Mucosa of rectum (tissue), 2 donors: ENCODE results near the gene OBP2A.

Source experiments
- H3K27ac ChIP-seq, 2 donors: one replicate each; pipeline ENCODE4 v1.7.0; 2013; ENCODE audit warnings: inconsistent platforms in 2 of 2, low read depth in 2 of 2, low read length in 2 of 2
- H3K27me3 ChIP-seq, 2 donors: one replicate each; pipeline ENCODE4 v1.7.0; 2013; ENCODE audit warnings: low read length in 2 of 2; ENCODE audit not compliant: control insufficient read depth in 2 of 2, insufficient read depth in 2 of 2
- H3K36me3 ChIP-seq, 2 donors: one replicate each; pipeline ENCODE4 v1.7.0; 2013; ENCODE audit warnings: low read length in 2 of 2; ENCODE audit not compliant: control insufficient read depth in 2 of 2, insufficient read depth in 2 of 2
- H3K4me1 ChIP-seq, 2 donors: one replicate each; pipeline ENCODE4 v1.7.0; 2013; ENCODE audit warnings: low read length in 2 of 2, mild to moderate bottlenecking in 1 of 2; ENCODE audit not compliant: control insufficient read depth in 2 of 2, insufficient read depth in 2 of 2
- H3K4me3 ChIP-seq, 2 donors: one replicate each; pipeline ENCODE4 v1.7.0; 2013; ENCODE audit warnings: low read length in 2 of 2
- H3K9ac ChIP-seq, 2 donors: one replicate each; pipeline ENCODE4 v1.7.0; 2013; ENCODE audit warnings: low read length in 2 of 2, low read depth in 1 of 2, mild to moderate bottlenecking in 1 of 2
- H3K9me3 ChIP-seq, 2 donors: one replicate each; pipeline ENCODE4 v1.7.0; 2013; ENCODE audit warnings: low read length in 2 of 2; ENCODE audit not compliant: control insufficient read depth in 2 of 2
- donor health status: healthy.
- donor health status: Normal muscosa, but diverticular disease.

Gene OBP2A

DNA sequence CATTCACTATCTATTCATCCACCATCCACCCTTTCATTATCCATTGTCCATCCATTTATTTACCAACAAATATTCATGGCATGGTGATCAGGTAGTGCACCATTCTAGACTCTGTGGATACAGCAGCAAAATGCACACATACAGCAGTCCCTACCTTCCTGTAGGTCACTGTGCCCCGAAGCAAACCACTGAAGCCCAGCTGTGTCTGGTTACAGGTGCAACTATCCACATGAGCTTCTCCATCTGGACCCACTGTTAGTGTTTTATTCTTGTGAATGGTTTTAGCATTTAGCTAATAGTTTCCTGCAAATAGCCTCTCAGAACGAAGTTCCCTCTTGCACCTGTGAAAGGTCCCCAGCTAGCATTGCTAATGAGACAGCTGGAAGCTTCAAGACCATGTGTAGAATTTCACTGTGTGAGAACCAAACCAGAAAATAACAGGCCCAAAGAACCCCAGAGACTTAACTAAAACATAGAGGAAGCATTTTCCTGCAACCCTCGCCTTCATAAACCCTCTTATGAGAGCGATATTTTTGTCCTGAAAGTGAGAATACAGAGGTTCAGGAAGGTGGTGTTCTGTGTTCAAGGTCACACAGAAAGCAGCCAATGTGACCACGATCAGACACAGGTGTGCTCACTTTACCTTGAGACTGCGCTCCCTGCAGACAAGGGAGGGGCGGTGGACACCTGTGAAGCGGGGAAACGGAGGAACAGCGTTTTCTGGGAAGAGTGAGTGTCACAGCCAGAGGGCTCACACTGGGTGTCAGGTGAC is 34.1 kb downstream of the OBP2A start:
- Histone ChIP-seq H3K9ac (no peak overlapping the region), H3K9me3 (no peaks in the 10 kb centered on the region), H3K27ac (no peak overlapping the region), H3K4me1 (no peaks in the 10 kb centered on the region), H3K27me3 (no peaks in the 10 kb centered on the region), H3K4me3 (no peak overlapping the region), H3K36me3 (no peaks in the 10 kb centered on the region)

DNA sequence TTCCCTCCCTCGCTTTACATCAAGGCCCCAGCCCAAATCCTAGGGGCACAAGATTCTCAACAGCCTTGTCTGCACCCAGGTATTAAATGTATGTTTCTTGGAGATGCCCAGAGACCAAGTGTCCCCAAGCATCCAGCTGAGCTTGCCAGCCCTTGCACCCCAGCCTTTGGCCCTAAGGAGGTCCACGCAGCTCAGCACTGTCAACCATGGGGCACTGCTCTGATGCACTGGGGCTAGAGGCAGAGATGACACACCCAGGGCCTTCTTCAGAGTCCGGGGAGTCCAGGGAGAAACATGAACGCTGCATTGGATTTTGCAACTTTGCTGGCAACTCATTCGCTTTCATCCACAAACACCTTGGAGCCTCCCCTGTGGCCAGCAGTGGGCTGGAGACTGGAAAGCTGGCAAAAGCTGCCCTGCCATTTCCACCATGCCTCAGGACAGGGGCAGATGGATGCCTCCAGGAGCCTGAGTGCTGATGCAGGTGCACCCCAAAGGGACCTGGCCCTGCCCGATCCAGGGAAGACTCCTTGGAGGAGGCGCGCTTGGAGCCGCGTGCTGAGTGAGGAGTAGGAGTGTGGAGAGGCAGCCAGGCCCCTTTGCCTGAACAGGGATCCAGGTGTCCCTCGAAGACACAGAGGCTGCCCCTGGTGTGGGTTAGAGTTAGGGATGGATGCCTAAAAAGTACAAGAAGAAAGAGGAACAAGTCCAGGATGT is 34.9 kb downstream of the OBP2A start:
- Histone ChIP-seq H3K4me1 (no peaks in the 10 kb centered on the region), H3K9me3 (no peaks in the 10 kb centered on the region), H3K36me3 (no peaks in the 10 kb centered on the region), H3K27me3 (no peaks in the 10 kb centered on the region), H3K27ac (no peak overlapping the region), H3K9ac (no peak overlapping the region), H3K4me3 (no peak overlapping the region)

DNA sequence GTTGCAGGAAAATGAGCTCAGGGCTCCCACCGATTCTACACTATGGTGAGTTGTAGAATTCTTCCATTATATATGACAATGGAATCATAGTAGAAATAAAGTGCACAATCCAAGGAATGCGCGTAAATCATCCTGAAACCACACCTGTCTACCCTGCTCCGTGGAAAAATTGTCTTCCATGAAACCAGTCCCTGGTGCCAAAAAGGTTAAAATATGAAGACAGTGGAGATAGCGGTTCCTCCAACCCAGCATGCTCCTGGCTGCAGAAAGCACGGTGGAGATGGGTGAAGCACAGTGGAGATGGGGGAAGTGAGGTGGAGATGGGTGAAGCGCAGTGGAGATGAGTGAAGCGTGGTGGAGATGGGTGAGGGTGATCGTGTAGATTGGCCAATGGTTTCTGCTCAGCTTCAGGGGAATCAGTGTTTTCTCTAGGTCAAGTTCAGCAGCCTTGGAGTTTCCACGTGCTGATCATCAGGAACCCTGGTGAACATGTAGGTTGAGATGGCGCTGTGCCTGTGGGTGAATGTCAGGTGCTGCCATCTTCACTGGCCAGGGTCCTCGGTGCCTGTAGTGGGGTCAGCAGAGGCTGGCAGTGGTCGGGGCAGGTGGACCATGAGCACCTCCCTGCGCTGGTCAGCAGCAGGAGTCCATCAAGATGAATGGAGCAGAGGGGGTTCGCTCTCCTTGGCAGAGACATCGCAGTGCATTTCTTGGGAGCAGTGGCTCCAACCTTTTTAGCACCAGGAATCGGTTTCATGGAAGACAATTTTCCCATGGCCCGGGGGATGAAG is 35.9 kb downstream of the OBP2A start:
- H3K9ac ChIP-seq = no peak overlapping the region
- no peaks in the 10 kb centered on the region for H3K36me3 ChIP-seq
- no peaks in the 10 kb centered on the region for H3K4me1 ChIP-seq
- H3K27me3 ChIP-seq = no peaks in the 10 kb centered on the region
- H3K9me3 ChIP-seq = no peaks in the 10 kb centered on the region
- no peak overlapping the region for H3K27ac ChIP-seq
- H3K4me3 ChIP-seq = no peak overlapping the region

DNA sequence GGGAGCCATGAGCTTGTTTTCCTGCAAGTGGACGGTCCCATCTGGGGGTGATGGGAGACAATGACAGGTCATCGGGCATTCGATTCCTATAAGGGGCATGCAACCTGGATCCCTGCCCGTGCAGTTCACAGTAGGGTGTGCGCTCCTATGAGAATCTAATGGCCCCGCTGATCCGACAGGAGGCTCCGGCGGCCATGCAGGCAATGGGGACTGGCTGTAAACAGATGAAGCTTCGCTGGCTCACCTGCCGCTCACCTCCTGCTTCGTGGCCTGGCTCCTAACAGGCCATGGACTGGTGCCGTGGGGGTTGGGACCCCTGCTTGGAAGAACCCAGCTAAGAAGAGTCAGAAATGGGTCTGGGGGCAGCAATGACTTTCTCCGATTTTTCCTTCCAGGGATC is 36.6 kb downstream of the OBP2A start:
- Histone ChIP-seq H3K27me3 (no peaks in the 10 kb centered on the region), H3K9ac (no peak overlapping the region), H3K4me3 (no peak overlapping the region), H3K36me3 (no peaks in the 10 kb centered on the region), H3K9me3 (no peaks in the 10 kb centered on the region), H3K4me1 (no peaks in the 10 kb centered on the region), H3K27ac (no peak overlapping the region)

DNA sequence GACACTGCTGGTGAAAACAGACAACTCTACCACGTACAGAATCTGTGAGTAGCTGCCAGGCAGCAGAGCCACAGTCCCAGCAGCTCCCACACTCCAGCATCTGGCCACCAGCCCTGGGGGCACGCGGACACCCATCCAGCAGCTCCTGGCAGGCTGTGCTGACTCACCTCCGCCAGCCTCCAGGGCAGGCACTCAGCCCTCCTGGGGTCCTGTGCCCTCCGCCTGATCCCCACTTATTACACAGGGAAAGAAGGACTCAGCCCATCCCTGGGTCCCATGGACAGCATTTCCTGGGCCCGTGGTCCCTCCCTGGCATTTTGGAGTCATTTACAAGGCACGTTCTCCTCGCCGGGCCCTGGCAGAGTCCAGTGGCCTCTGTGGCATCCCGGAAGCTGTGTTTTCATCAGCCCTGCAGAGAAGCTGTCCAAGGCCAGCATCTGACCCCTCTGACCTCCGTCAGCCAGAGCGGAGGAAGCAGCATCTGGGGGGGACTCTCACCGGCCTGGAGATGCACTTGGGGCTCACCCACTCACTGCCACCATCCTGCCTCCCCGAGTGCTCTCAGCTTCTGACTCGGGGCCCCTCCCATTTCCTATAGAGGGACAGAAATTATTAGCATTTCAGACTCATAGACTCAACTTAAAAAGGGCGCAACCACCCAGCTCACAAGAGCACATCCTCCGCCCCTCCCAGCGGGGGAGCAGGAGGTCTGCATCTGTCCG is 37.2 kb downstream of the OBP2A start:
- H3K27ac ChIP-seq = no peak overlapping the region
- H3K4me1 ChIP-seq = no peaks in the 10 kb centered on the region
- no peaks in the 10 kb centered on the region for H3K27me3 ChIP-seq
- no peak overlapping the region for H3K4me3 ChIP-seq
- H3K9me3 ChIP-seq = no peaks in the 10 kb centered on the region
- no peak overlapping the region for H3K9ac ChIP-seq
- H3K36me3 ChIP-seq = no peaks in the 10 kb centered on the region

DNA sequence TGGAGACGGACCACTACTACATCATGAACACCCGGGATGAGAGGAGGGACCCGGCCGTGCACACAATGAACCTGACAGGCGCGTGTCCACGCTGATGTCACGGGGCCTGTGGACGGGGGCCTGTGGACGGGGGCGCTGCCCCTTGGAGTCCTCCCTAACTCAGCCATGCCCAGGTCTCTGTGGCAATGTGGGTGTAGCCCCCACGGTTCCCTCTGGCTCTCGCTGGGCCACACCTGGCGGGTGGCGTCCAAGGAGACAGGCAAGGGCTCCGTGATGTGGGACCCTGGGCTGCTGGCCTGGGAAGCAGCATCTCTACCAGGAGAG is 37.7 kb downstream of the OBP2A start:
- Histone ChIP-seq H3K27me3 (no peaks in the 10 kb centered on the region), H3K36me3 (no peaks in the 10 kb centered on the region)

DNA sequence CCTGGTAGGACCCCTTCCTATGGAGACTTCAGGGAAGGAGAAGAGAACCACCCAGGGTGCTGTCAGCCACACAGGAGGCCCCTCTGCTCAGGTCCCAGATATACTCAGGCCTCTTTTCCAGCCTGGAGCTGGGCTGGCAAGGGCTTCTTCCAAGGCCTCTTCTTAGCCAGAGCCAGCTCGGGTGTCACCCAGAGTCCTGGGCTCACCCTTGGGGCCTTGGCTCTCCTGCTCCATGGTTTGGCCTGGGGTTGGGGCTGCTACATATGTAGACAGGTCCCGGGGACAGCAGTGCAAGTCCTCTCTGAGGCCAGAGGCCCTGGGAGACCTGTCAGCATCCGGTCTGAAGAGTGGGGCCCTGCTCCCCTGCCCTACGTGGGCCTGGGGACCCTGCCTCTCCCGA is 38.4 kb downstream of the OBP2A start:
- H3K9me3 ChIP-seq = no peaks in the 10 kb centered on the region
- H3K4me3 ChIP-seq = no peak overlapping the region
- no peak overlapping the region for H3K9ac ChIP-seq
- H3K27me3 ChIP-seq = no peaks in the 10 kb centered on the region
- no peaks in the 10 kb centered on the region for H3K4me1 ChIP-seq
- no peak overlapping the region for H3K27ac ChIP-seq
- H3K36me3 ChIP-seq = no peaks in the 10 kb centered on the region

More for the DNA sequence above, 37.7 kb downstream of the OBP2A start:
- Histone ChIP-seq H3K27ac (no peak overlapping the region), H3K9ac (no peak overlapping the region), H3K9me3 (no peaks in the 10 kb centered on the region), H3K4me3 (no peak overlapping the region), H3K4me1 (no peaks in the 10 kb centered on the region)

DNA sequence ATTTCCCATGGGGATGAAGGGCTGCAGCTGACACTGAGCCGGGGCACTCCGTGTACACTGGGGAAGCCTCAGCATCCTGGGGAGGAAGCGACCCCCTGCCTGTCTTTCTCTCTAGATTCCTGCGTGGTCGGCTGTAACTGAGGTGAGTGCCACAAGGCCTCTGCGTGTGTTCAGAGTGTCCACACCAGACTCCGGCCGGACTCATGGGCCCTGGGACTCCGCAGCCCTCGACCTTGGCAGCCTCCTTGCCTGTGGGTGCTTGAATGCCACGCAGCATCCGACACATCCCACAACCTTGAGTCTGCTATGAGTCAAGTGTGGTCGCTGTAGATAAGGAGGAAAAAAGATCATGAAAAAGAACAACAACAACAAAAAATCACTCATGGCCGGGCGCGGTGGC is 39.0 kb downstream of the OBP2A start:
- Histone ChIP-seq H3K9me3 (no peaks in the 10 kb centered on the region), H3K4me1 (no peaks in the 10 kb centered on the region), H3K27me3 (no peaks in the 10 kb centered on the region)

DNA sequence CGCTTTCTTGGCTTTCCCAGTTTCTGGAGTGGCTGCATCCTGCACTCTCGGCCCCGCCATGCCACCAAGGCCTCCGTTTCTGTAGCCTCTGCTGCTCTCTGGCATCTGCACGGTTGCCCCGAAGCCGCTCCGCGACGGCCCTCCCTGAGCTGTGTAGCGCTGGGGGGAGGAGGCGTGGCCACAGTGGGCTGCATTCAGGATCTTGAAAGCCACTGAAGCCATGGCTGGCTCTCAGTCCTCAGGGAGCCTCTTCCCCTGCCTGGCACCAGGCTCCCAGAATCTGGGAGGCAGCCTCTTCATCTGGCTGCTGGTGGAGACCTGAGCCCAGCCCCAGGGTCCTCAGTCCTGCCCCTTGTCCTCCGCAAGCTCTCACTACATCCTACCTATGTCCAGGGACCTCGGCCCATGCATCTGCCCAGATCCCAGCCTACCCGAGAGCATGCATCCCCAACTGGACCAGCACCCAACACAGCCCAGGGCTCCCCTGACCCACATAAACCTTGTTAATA is 40.7 kb downstream of the OBP2A start:
- H3K27ac ChIP-seq = no peak overlapping the region
- H3K9me3 ChIP-seq = no peaks in the 10 kb centered on the region
- no peaks in the 10 kb centered on the region for H3K27me3 ChIP-seq

More for the DNA sequence above, 39.0 kb downstream of the OBP2A start:
- Histone ChIP-seq H3K4me3 (no peak overlapping the region), H3K36me3 (no peaks in the 10 kb centered on the region), H3K27ac (no peak overlapping the region), H3K9ac (no peak overlapping the region)

More for the DNA sequence above, 40.7 kb downstream of the OBP2A start:
- H3K36me3 ChIP-seq = no peaks in the 10 kb centered on the region
- H3K4me1 ChIP-seq = no peaks in the 10 kb centered on the region
- H3K9ac ChIP-seq = no peak overlapping the region
- no peak overlapping the region for H3K4me3 ChIP-seq
